Measurements from ENCODE around the gene N4BP2L2. TPM values are rescaled to one million over a fixed set of nuclear protein-coding genes. Genes with fewer than 3 reads are reported as not detected.

The N4BP2L2 gene
- total and polyA plus RNA-seq, 2 donors (not counting 3 experiments of a cell fraction or from before 2014, with no cell fraction given), result 21.7 to 101 TPM

DNA sequence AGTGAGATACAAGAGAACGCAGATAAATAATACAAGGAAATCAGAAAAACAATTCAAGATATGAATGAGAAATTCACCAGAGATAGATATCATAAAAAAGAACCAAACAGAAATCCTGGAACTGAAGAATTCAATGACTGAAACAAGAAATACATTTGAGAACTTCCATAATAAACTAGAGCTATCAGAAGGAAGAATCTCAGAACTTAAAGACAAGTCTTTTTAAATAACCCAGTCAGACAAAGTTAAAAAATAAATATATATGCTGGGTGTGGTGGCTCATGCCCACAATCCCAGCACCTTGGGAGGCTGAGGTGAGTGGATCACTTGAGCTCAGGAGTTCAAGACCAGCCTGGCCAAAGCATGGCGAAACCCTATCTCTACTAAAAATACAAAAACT lies 82.0 kb downstream of the N4BP2L2 start:
- H3K4me1 ChIP-seq (ENCODE audit: control insufficient read depth, extremely low read depth, insufficient read depth, low read length), result no peaks in the 10 kb centered on the region
- H3K9me1 ChIP-seq (replicated peaks; ENCODE audit: control insufficient read depth, extremely low read depth, insufficient read depth, low read length), result no peaks in the 10 kb centered on the region
- no peak overlapping the region for H3K4me3 ChIP-seq (replicated peaks in 1 of 3; ENCODE audit: insufficient read depth in 1 of 3, low read depth in 1 of 3, low read length in 3 of 3)
- TF ChIP-seq FOS (IDR thresholded peaks at IDR 0.05; ENCODE audit: borderline replicate concordance, insufficient read depth, low read length) (no peak), POLR2AphosphoS5 (IDR thresholded peaks at IDR 0.05; ENCODE audit: insufficient read depth, low read depth, low read length) (no peak), MYC (IDR thresholded peaks at IDR 0.05; ENCODE audit: low read depth, low read length) (no peak), EZH2 (IDR thresholded peaks at IDR 0.05; ENCODE audit: borderline replicate concordance, low read depth, low read length, severe bottlenecking) (no peak), JUN (IDR thresholded peaks at IDR 0.05; ENCODE audit: borderline replicate concordance, insufficient read depth, insufficient read length, low read depth) (no peak), GATA2 (IDR thresholded peaks at IDR 0.05; ENCODE audit: insufficient read depth, insufficient read length, low read depth, low read length) (no peak), POLR2A (IDR thresholded peaks at IDR 0.05; ENCODE audit: low read depth, low read length) (no peak)
- TF ChIP-seq, protein P1, sequence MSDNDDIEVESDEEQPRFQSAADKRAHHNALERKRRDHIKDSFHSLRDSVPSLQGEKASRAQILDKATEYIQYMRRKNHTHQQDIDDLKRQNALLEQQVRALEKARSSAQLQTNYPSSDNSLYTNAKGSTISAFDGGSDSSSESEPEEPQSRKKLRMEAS (IDR thresholded peaks at IDR 0.05; ENCODE audit: insufficient read depth, insufficient read length), result no peak
- TF ChIP-seq, protein P2, sequence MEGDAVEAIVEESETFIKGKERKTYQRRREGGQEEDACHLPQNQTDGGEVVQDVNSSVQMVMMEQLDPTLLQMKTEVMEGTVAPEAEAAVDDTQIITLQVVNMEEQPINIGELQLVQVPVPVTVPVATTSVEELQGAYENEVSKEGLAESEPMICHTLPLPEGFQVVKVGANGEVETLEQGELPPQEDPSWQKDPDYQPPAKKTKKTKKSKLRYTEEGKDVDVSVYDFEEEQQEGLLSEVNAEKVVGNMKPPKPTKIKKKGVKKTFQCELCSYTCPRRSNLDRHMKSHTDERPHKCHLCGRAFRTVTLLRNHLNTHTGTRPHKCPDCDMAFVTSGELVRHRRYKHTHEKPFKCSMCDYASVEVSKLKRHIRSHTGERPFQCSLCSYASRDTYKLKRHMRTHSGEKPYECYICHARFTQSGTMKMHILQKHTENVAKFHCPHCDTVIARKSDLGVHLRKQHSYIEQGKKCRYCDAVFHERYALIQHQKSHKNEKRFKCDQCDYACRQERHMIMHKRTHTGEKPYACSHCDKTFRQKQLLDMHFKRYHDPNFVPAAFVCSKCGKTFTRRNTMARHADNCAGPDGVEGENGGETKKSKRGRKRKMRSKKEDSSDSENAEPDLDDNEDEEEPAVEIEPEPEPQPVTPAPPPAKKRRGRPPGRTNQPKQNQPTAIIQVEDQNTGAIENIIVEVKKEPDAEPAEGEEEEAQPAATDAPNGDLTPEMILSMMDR (IDR thresholded peaks at IDR 0.05; ENCODE audit: extremely low read depth in 1 of 2, insufficient read depth in 1 of 2, low read depth in 1 of 2, low read length in 2 of 2), result no peak
- no peaks in the 10 kb centered on the region for H3K27me3 ChIP-seq (ENCODE audit: control insufficient read depth in 2 of 2, insufficient read depth in 2 of 2, low read length in 2 of 2)
- H2AFZ ChIP-seq (ENCODE audit: low read depth, low read length), result no peak overlapping the region
- no peak overlapping the region for H3K4me2 ChIP-seq (ENCODE audit: insufficient read depth, low read length)
- H3K36me3 ChIP-seq (ENCODE audit: control insufficient read depth in 2 of 2, extremely low read depth in 1 of 2, insufficient read depth in 2 of 2, low read length in 2 of 2), result no peaks in the 10 kb centered on the region
- H4K20me1 ChIP-seq (replicated peaks; ENCODE audit: control insufficient read depth, extremely low read depth, insufficient read depth, low read length), result no peaks in the 10 kb centered on the region
- FAIRE-seq (no peak), DNase-seq (ENCODE audit: low read depth, low spot score) (no peak)
- intact Hi-C loops (cut with micrococcal nuclease), result no loop called here
- BruUV-seq (replicated peaks), result no TSS peak
- H3K9ac ChIP-seq (replicated peaks; ENCODE audit: extremely low read depth, insufficient read depth, low read length), result no peak overlapping the region
- POLR2A ChIA-PET, result no interaction called here
- no peaks in the 10 kb centered on the region for H3K9me3 ChIP-seq (replicated peaks; ENCODE audit: control insufficient read depth, insufficient read depth, low read length)
- no peak overlapping the region for H3K27ac ChIP-seq (ENCODE audit: insufficient read depth, low read depth, low read length)
- CTCF ChIA-PET, result no interaction called here
- dilution Hi-C loops (cut with MboI; ENCODE audit: extremely low pct_ligation_motif_present, low sequenced_read_pairs), result no loop called here
- no peaks in the 10 kb centered on the region for H3K79me2 ChIP-seq (ENCODE audit: control insufficient read depth, insufficient read depth, low read length)
